CMK (cell line): ENCODE measurements around the gene NFIB.

Source experiments
- DNase-seq: peaks from one replicate; pipeline ENCODE4 v3.0.0-alpha.2; 2010; ENCODE audit warnings: low read depth

NFIB gene

DNA sequence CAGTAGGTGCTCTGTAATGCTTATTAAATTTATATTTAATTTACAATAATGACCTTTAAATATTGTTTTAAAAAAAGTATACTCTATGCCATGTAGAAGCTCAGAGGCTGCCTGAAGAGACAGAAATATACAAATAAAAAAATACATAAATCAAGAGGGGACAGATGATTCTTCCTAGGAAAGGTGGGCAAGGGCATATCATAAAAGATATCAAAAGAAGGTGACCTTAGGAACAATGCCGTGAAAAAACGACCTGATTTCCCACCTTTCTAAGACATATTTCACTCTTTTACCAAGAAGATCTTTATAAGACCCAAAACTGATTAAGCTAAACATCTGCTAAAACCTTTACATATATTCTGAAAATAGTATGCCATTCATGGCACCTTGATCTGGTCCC, 128.9 kb downstream of the NFIB start:
- DNase-seq = no peak

DNA sequence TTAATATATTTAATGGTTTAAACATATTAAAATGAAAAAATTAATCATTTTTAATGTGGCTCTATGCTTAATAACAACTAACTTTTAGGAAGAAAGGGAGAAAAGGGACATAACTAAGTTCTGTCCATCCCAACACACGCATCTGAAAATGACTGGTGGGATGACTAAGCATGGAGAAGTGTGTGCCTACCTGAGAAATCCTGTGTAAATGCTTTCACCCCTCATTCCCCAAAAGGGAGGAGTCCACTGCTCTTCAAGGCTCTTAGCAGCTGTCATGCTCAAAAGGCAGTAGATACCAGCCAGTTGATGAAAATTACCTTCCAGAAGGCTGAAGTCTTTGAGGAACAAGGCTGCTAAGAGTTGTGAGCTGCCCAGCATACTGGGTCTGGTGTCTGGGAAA, 130.9 kb downstream of the NFIB start:
- DNase-seq = no peak

DNA sequence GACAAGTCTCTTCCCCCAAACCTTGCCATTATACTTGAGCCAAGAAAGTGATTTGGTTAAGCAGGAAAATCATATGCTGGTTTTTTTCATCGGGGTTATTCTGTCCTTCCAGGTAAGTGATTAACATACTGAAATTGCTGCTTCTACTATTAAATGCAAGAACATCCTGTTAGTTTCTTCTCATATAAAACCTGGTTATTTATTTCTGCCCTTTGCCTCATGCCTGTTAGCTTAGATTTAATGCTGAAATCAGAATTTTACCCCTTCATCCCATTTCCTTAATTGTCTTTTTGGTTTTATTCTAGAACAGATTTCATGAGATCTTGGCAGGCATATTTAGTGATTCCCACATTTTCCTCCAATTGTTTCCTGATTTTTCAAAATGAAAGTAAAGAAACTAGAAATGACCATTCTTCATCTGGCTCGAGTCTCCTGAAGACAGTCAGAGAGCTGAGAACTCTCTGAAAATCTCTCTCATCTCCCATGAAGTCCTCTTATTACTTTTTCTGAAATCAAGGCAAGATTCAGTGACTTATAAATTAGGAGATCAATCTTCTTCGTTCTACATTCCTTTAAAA, 132.9 kb downstream of the NFIB start:
- no peak for DNase-seq

DNA sequence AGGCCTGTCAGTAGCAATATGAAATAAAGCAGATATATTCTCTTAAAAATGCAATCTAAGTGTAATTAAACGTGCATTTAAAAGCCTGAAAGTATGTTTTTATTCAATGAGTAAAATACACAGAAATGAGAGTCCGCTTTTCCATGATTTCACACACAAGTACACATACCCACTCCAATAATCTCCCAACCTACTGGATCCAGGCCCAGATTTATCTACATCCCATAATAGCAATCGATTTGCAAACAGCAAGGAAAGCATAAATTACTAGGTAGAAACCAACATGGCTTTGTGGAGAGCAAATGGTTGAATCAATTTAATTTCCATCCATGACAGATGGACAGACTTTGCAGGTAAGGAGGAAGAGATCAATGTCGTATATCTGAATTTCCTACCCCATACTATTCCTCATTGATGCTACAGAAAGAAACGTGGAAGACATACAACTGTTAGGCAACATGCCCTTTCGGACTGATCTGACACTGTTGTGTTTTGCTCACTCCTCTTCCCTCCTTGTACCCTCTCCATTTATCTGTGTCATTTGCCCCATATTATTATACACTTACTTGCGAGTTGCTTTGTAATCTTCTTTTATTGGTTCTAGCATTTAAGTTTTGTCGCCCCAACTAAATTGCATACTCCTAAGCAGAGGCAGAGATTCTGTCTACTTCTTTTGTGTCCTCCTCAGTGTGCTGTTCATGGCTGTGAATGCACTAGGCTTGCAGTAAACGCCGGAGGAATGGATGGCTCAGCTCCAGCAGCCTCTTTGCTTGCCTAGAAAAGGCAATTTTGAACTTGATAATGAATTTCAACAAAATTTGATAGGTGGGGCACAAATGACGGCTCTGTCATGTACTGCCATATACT, 133.6 kb downstream of the NFIB start:
- no peak for DNase-seq

DNA sequence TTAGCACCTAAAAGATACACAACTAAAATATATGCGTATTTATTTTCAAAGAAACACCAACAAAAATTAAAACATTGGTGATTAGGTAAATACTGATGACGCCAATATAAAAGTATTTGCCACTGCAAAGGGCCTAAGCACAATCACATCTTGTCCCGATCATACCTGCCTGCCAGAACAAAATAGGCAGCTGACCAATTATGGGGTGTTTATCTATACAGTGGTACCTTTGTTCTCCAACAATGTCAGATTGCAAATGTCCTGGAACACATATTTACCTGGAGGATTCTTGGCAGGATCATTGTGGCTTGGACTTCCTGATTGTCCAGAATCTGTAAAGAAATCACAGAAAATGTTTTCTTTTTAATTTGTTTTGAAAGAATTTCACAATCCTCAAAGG, 134.5 kb downstream of the NFIB start:
- DNase-seq = no peak

DNA sequence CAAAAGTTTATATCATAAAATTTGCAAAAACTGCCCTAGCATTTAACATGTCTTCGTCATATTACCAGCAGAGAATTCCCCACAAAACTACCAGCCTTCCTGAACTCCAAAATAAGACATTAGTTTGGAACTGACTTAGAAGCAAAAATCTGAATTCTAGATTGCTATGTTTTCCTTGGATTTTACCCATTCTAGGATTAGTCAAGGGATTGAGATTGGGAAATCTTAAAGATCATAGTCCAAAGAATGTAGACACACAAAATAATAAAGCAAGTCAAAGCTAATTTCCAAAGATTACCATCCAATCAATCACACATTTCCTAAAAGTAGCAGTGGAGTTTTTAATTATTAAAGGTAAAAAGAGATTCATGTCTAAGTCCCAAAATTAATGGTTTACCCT, 138.2 kb downstream of the NFIB start:
- DNase-seq = no peak

DNA sequence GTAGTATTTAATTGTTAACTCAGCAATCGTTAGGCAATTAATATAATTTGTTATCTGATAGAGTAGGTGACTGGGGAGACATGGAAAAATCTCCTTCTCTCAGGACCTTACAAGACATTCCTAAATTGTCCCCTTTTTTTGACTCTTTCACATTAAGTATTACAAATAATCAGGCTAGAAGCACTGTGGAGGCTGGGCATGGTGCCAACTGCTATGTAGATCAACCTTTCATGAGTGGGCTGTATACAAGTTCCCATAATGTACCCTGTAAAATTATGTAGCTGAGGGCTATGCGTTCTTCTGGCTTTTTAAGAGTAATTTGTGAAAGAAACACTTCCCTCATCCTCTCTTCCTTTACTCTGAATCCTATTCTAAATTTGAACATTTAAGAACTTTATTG, 140.2 kb downstream of the NFIB start:
- no peak for DNase-seq

DNA sequence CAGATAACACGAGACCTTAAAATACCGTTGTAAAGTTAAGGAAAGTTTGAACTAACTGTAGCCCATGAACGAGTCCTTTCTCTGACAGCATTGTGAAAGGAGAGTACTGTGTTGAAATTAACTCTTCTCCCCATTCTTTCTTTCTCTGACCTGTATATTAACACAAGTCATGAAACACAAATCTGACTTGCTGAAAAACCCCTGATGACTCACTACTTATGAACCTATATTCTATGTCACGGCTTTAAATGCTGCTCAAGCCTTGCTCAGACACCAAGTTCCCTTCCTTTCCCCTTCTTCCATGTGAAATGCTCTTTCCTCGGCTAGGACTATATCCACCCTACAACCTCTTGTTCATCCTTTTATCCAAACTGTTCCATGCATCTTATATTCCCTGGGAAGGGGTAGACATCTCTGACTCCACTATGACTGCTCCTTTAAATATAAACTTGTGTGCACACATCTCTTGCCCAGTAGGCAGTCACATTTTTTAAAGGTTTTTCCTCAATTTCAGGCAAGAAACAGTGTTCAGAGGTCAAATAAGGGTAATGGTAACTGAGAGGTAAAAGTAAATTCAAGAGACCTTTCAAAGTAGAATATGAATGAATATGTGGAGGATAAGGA, 142.9 kb downstream of the NFIB start:
- DNase-seq = no peak

DNA sequence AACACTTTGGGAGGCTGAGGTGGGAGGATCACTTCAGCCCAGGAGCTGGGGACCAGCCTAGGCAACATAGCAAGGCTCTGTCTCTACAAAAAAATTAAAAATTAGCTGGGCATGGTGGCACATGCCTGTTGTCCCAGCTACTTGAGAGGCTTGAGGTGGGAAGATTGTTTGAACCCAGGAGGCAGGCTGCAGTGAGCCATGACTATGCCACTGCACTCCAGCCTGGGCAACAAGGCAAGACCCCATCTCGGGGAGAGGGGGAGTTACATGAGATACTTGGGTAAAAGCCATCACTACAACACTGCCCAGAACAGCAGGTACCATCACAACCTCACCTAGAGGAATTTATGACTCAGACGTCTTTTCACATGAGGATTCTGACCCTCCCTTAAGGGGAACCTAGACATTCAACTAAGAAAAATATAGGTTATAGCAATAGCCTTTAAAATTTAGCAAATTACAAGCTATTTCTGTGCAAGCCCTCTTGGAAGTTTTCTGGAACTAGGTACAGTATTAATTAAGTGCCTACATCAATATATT, 143.5 kb downstream of the NFIB start:
- no peak for DNase-seq

DNA sequence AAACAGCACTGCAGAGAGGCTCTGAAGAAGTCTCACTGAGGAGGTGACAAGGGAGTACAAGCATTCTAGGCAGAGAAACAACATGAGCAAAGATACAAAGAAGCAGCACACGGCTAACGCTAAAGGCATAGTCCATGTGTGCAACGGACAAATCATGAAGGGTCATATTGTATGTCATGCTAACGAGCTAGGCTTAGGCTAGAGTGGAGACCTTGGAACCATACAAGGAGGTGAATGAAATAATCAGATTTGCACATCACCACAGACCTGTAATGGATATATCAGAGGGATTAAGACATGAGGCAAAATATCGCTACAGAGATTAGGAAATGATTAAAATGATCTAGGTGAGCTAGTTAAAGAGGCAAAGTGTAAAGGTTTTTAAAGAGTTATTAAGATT, 145.6 kb downstream of the NFIB start:
- no peak for DNase-seq

DNA sequence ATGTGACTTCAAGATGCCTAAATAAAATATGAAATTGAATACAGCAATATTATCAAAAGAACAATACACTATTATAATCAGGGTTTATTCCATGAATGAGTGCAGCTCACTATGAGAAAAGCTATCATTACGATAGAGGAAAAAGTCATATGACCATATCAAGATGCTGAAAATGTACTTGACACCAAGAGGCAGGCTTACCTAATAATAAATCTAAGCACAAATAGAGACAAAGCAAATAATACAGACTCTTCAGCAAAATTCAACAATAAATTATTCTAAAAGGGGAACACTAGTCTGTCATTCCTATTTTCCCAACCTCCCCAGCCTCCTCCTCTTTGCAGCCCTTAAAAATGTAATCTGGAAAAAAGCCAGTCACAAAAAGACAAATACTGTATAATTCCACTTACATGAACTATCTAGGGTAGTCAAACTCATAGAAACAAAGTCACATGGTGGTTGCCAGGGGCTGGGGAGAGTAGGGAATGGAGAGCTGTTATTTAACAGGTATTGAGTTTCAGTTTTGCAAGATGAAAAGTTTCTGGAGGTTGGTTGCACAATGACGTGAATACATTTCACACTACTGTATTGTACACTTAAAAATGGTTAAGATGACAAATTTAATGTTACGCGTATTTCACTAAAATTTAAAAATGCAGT, 148.4 kb downstream of the NFIB start:
- no peak for DNase-seq

DNA sequence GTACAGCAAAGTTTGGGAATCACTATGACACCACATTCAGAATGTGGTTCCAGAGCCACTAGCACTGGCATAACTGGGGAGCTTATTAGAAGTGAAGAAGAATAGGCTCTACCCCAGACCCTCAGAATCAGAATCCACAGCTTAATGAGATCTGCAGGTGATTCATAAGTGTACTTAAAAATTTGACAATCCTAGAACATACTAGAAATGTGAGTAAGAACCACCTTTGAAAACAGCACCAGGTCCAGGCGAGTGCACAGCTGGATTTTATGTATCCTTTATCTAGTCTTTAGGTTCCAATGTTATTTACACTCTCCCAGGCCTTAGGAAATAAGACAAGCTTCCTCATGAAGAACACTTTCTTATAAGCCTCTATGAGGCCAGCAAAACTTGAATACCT, 149.0 kb downstream of the NFIB start:
- no peak for DNase-seq

DNA sequence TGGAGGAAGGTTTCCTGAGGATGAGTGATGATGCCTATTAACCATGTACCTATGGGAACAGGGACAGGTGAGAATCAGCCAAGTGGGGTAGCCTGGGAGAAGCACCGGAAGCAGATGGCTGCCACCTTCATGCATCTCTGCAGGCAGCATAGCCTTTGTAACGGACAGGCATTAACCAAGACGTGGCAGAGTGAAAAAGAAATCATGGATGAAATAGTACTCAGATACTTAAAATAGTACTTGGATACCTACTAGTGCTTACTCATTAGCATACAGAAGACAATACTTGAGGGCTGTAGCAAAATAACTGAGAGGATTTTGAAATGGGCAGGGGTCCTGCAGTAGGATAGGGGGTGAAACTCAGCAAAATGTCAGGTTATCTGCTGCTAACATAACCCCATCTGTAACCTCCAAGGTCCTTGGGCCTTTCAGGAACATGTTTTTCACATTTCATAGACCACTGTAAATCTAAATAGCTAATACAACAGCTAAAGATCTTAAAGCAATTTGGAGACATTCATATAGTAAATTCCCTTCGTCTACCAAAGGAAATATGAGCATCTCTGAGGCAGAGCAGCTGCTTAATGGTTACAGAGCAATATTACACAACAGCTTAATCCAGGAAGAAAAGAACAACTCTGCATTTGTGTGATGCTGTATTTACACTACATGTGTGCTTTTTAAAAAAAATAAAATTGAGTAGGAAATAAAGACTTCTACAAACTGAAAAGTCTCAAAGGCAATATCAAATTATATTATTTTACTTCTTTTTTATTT, 154.3 kb downstream of the NFIB start:
- no peak for DNase-seq

DNA sequence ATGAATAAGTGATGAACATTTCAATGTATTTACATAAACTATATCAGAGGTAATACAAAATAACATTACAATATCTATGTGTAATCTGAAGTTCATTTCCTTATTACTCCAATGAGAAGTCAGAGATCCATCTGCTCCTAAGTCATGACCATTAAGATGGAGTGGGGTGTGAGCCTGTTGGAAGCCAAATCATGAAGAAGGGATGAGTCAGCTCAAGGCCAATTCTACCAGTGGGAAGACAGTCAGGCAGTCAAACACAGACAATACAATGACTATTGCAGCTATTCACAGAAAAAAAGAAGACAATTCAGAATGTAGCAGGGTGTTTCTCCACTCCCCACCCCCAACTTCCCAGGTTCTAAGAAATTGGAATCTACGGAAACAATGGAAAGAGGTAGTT, 155.0 kb downstream of the NFIB start:
- DNase-seq = no peak

DNA sequence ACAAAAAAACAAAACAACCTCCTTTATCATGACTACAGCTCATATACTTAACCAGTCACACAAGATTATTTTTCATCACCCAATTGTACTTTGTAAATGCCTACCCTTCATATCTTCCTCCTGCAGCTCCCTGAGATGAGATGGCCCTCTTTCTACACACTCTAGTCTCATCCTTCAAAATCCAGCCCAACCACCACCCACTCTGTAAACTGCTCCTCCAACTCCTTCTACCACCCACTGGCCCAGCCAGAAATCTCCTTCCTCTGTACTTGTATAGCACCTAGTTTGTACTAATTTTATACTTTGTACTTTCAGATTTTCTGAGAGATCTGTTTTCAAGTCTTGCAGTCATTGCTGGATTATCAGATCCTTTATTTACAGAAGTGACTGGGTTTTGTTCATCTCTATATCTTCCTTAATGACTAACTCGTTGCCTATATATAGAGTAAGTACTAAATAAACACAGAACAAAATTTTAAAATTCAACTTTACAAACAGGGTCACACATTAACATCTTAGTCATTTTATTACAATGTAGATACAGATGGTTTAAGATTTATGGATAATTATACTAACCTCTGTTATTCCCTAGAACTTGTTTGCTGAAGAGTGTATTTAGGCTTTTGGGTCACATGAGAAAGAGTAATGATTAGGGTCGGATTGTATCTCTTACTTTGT, 155.7 kb downstream of the NFIB start:
- DNase-seq = no peak

DNA sequence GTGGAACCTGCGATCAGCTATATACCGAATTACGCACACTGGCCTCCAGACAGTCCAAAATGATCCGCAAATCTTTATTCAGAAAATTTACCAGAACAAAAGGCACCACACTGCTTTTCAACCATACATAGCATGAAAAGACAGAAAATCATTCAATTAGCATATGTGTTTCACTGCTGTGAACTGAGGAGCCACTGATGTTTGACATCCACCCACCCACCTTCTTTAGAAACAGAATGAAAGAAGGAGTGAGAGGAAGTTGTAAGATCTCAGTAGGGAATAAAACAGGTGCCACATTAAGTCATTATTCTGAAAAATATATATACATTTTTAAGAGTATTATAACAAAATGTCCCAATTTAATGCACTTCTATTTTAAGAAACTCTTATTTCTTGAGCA, 156.8 kb downstream of the NFIB start:
- DNase-seq = no peak

DNA sequence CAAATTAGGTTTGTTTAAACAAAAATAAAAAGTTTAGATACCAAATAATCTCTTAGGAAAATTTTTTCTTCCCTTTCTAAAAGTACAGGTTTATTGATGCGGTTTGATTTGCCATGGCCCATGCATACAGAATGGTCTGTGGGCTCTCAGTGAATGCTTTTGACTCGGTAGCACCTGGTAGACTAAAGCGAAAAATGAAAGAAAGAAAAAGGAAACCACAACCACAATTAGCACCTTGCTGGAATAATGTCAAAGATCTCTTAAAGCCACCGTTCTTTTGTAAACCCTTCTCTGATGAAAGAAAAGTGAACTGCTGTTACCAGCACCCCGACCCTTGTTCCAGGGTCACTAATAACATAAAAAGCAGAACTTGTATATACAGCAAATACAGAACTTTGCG, 157.9 kb downstream of the NFIB start:
- no peak for DNase-seq

DNA sequence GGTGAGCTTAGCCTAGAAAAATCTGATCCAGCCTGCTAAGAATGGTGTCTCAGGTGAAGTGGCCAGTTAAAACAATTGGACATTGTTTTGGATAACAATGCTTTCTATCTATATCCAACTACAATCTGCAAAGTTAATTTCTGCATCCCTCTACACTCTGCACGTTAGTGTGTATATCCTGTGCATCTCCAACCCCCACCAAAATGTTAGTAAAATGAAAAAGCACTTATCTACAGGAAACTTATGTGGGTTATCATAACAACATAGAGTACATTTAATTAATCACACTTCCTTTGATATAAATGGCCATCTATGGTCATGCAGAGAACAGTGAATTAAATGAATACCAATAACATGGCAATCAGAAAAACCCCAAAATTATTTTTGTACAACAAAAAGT, 158.7 kb downstream of the NFIB start:
- DNase-seq = no peak

DNA sequence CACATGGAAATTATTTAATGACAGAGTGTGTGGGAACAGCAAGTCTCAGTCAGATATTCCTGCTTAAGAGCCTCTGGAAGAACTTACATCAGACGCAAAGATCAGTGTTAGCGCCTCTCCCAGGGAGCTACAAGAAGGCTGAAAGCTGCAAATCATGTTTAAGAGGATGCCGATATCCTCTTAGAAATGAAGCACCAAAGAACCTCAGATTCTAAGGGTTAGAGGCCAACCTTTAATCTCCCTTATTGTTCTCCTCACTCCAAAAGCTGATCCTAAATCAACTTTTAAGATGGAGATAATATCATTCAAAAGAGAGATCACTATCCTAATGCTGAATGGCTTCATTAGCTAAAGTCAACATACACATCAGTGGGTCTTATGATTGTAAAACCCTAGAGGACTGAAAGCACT, 160.6 kb downstream of the NFIB start:
- DNase-seq = no peak

DNA sequence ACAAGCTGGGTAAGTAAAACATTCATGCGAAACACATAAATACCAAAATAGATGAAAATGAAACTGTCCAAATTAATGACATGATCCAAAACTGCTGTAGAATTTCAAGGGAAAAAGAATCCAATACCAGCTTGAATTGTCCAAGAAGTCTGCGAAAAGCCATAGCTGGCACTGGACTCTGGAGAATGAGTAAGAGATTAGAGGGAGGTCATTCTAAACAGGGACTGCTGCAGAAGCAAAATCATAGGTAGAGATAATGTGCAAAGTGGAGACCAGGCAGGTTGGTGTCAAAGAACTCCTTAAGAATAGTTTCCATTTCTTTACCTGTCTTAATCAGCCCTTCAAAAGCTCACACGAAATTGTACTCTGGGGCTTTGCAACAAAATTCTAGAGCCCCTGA, 162.5 kb downstream of the NFIB start:
- DNase-seq = no peak

DNA sequence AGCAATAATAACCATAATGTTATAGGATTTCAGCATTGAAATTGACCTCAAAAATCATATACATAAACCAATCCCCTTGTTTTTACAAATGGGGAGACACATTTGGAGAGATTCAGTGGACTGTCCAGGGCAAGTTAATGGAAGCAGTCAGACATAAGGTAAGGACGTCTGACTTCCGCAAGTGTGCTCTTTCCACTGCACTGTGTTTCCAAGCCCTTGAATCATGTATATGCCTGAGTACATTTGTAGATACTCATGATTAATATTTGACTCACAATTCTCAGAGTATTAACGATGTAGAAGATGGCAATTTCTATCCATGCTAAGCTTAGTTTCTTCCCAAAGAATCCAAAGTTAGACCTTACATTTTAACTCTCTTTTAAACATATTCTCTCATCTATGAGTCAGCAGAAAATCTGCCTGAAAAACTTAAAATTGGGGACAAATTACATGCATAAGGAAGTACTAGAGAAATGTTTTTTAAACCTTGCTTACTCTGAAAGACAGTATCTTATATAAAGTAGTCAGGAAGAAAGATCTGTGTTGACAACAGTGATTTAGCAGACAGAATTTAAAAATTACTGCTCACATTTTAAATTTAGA, 165.3 kb downstream of the NFIB start:
- no peak for DNase-seq
